Astrocyte of the cerebellum (primary cell): ENCODE measurements around the gene TMEM14A.
A peak's percentile ranks its signal among the peaks of the same experiment; 100 is the strongest.

ENCODE experiments used
- DNase-seq: peaks from one replicate; pipeline ENCODE4 v3.0.0-alpha.2; 2011; ENCODE audit warnings: low read depth
- H3K4me3 ChIP-seq: 2 replicates; pipeline ENCODE4 v1.5.1; 2011; ENCODE audit warnings: mild to moderate bottlenecking, low read depth, low read length, moderate library complexity
- in situ Hi-C: cut with HindIII; loops from 2 replicates; pipeline ENCODE4 v1.10.0; 2017; ENCODE audit warnings: low sequenced_read_pairs
- TF ChIP-seq, protein P1 (sequence below): IDR thresholded peaks from 2 replicates; pipeline ENCODE4 v1.5.1; 2012; ENCODE audit warnings: low read length, low read depth, moderate library complexity, mild to moderate bottlenecking; ENCODE audit errors: missing control alignments

Gene TMEM14A

DNA sequence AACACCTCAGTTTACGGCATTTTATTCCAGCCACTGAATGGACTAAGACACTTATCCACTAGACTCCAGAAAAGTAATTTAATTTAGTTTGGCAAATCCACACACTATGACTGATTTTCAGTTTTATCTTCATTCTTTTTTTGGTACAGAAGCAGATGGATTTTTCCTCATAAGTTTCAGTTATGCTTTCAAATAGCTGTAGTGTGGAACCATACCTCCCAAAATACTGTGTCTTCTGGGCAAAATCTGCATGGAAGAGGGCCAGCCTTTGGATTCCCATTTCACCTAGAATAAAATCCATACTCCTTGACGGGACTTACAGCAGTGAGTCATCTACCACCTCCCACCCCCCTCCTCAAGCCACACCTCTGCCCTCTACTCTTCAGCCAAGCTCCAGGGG is 49.4 kb downstream of the TMEM14A start:
- TF ChIP-seq, protein P1, sequence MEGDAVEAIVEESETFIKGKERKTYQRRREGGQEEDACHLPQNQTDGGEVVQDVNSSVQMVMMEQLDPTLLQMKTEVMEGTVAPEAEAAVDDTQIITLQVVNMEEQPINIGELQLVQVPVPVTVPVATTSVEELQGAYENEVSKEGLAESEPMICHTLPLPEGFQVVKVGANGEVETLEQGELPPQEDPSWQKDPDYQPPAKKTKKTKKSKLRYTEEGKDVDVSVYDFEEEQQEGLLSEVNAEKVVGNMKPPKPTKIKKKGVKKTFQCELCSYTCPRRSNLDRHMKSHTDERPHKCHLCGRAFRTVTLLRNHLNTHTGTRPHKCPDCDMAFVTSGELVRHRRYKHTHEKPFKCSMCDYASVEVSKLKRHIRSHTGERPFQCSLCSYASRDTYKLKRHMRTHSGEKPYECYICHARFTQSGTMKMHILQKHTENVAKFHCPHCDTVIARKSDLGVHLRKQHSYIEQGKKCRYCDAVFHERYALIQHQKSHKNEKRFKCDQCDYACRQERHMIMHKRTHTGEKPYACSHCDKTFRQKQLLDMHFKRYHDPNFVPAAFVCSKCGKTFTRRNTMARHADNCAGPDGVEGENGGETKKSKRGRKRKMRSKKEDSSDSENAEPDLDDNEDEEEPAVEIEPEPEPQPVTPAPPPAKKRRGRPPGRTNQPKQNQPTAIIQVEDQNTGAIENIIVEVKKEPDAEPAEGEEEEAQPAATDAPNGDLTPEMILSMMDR = no peak
- no peak overlapping the region for H3K4me3 ChIP-seq
- no peak for DNase-seq
- in situ Hi-C loops = no loop called here

DNA sequence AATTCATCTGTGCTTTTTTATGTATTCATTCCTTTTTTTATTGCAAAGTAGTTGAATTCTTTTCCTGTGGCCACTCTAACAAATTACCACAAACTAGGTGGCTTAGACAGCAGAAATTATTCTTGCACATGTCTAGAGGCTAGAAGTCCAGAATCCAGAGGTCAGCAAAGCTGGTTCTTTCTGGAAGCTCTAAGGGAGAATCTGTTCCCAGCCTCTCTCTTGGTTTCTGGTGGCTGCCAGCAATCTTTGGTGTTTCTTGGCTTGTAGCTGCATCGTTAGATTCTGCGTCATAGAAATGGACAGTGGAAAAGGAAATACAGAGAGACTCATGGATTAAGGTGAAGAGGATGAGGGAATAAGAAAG is 53.1 kb downstream of the TMEM14A start:
- DNase-seq = peak; percentile 67
- H3K4me3 ChIP-seq = no peak overlapping the region
- TF ChIP-seq, protein P1 = no peak
- in situ Hi-C loops = no loop called here

DNA sequence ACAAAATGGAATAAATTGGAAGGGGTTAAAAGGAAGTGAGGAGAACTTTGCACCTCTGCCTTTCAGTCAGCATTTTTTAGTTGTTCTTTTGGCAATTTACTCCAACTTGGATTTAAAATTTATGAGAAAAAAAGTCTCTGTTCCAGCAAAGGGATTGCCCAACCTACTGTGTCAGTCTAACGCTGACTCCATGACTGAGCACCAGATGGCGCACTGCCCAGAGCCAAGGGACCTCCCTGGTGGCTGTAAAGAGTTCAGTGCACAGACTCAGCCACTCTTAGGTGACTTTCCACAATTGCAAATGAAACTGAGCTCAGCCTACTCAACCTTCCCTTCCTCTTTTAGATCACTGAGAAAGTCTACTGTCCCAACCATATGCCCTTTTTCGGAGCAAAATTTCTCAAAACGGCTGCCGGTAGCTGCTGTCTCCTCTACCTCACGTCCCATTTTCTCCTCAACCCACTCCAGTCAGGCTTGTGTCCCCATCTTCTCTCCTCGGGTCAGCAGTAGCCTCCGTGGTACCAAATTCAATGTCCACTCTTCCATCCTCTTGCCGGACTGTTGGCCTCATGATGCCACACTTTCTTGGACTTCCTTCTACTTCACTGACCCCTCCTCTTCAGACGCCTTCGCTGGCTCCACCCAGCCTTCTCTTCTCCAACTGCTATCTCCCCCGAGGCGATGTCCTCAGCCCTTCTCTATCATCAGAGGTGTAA is 53.7 kb downstream of the TMEM14A start:
- no peak overlapping the region for H3K4me3 ChIP-seq
- in situ Hi-C loops = no loop called here
- TF ChIP-seq, protein P1 = peak; percentile 53
- DNase-seq = peak; percentile 18

DNA sequence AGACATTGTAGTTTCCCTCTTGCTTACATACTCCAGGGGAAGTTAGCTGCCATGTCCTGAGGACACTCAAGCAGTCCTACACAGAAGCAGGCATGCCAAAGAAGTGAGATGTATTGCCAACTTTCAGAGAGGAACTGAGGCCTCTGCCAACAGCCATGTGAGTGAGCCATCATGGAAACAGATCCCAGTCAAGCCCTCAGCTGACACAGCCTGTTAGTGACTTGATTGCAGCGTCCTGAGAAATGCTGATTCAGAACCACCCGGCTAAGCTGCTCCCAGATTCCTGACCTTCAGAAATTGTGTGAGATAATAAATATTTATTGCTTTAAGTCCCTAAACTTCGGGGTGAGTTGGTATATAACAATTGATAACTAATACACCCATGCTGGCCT is 54.2 kb downstream of the TMEM14A start:
- no peak for DNase-seq
- TF ChIP-seq, protein P1 = no peak
- in situ Hi-C loops = no loop called here
- no peak overlapping the region for H3K4me3 ChIP-seq

DNA sequence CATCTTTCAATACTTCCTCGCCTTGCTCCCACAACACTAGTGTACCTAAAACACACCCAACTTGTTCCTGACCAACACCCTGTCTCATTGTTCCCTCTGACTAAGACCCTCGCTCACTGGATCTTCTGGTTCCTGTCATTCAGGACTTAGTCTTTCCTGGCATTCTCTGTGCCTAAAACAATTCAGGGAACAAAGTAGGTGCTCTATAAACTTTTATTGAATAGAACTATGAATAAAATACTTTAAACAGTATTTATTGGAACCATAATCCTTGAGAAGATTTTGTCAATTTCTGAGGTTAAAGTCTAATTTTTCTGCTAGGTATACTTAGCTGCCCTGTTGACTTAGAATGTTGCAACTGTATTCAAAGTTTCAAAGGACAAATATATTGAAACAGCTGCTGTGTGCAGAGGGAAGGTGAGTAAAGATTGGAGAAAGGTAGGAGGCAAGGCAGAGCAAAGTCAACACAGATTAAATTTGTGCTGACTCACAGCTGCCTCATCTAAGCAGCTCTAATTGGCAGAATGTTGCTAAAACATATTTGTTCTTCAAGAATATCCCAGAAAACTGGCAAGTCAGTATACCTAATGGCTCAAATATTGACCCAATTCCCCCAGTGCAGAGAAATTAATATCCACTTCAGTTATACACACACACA is 54.8 kb downstream of the TMEM14A start:
- TF ChIP-seq, protein P1 = no peak
- in situ Hi-C loops = no loop called here
- no peak overlapping the region for H3K4me3 ChIP-seq
- no peak for DNase-seq

DNA sequence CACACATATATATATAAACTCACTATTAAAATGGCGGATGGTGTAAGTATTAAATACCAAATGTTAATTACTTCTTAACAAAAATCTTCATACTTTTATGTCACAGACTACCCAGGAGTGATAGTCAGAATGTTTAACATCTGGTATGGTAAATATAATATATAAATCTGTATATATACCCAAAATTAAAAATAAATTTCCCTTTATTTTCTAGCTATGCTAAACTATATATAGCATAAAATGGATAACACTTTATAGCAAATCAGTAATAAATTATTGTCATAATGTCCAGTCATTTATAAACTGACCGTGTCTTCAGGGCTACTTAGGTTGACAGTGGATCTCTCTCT is 55.3 kb downstream of the TMEM14A start:
- TF ChIP-seq, protein P1 = no peak
- H3K4me3 ChIP-seq = no peak overlapping the region
- in situ Hi-C loops = no loop called here
- no peak for DNase-seq
